HTR-8/SVneo (cell line): ENCODE results near the gene ERCC5.

Experiments
- DNase-seq: peaks from one replicate; pipeline ENCODE4 v3.0.0; 2011; ENCODE audit warnings: low spot score, mixed read lengths; ENCODE audit not compliant: insufficient read length
- FAIRE-seq: peaks from 2 replicates; lab custom pipeline; 2011; peaks lifted over from hg19 to GRCh38; lab: Jason Lieb, UNC

ERCC5 gene

GRCh38 chr13:102913914-102914313, 68.1 kb downstream of the ERCC5 start:
- FAIRE-seq (no peak), DNase-seq (no peak)

GRCh38 chr13:102914339-102914930, 68.6 kb downstream of the ERCC5 start:
- DNase-seq: no peak
- FAIRE-seq: no peak

GRCh38 chr13:102915393-102915930, 69.6 kb downstream of the ERCC5 start:
- no peak for FAIRE-seq
- no peak for DNase-seq

- FAIRE-seq (no peak), DNase-seq (no peak)
Observed at GRCh38 chr13:102917019-102917418, 71.2 kb downstream of the ERCC5 start.

GRCh38 chr13:102922184-102922583, 76.4 kb downstream of the ERCC5 start:
- FAIRE-seq (no peak), DNase-seq (no peak)
